ENCODE measurements around the gene ATAD1.

The ATAD1 gene

GRCh38 chr10:87721781-87722180 is 96.2 kb downstream of the ATAD1 start:
- H3K9me3 ChIP-seq (ENCODE audit: control insufficient read depth, insufficient read depth, low read length) = no peaks in the 10 kb centered on the region
- no peaks in the 10 kb centered on the region for H3K4me1 ChIP-seq (ENCODE audit: insufficient read depth, low read length)
- H3K36me3 ChIP-seq (ENCODE audit: insufficient read depth, low read length) = 0 out of 2 replicates have a peak, but pooled peaks cover 2% of the 10 kb centered on the region

GRCh38 chr10:87720665-87721064 is 97.4 kb downstream of the ATAD1 start:
- H3K4me1 ChIP-seq (ENCODE audit: insufficient read depth, low read length) = peaks cover under 1% of the 10 kb centered on the region; the same call in 1 of the 2 replicates
- H3K9ac ChIP-seq (ENCODE audit: low read depth, low read length) = no peak overlapping the region
- no peaks in the 10 kb centered on the region for H3K9me3 ChIP-seq (ENCODE audit: control insufficient read depth, insufficient read depth, low read length)
- H3K36me3 ChIP-seq (ENCODE audit: insufficient read depth, low read length) = 0 out of 2 replicates have a peak, but pooled peaks cover 2% of the 10 kb centered on the region

More at GRCh38 chr10:87721781-87722180, 96.2 kb downstream of the ATAD1 start:
- H3K9ac ChIP-seq (ENCODE audit: low read depth, low read length) = no peak overlapping the region

- H3K36me3 ChIP-seq (ENCODE audit: insufficient read depth, low read length) = no peaks in the 10 kb centered on the region; the same call in 1 of the 2 replicates
- peaks cover 3% of the 10 kb centered on the region; the same call in 1 of the 2 replicates for H3K4me1 ChIP-seq (ENCODE audit: insufficient read depth, low read length)
- H3K9me3 ChIP-seq (ENCODE audit: control insufficient read depth, insufficient read depth, low read length) = no peaks in the 10 kb centered on the region
- H3K9ac ChIP-seq (ENCODE audit: low read depth, low read length) = no peak overlapping the region
Observed at GRCh38 chr10:87716348-87716670, 101.7 kb downstream of the ATAD1 start.

GRCh38 chr10:87715552-87716347 is 102.3 kb downstream of the ATAD1 start:
- H3K4me1 ChIP-seq (ENCODE audit: insufficient read depth, low read length) = peaks cover 3% of the 10 kb centered on the region; the same call in 1 of the 2 replicates
- H3K9ac ChIP-seq (ENCODE audit: low read depth, low read length) = no peak overlapping the region
- H3K36me3 ChIP-seq (ENCODE audit: insufficient read depth, low read length) = no peaks in the 10 kb centered on the region; the same call in 1 of the 2 replicates
- H3K9me3 ChIP-seq (ENCODE audit: control insufficient read depth, insufficient read depth, low read length) = no peaks in the 10 kb centered on the region

GRCh38 chr10:87713707-87714106 is 104.3 kb downstream of the ATAD1 start:
- Histone ChIP-seq H3K36me3 (ENCODE audit: insufficient read depth, low read length) (no peaks in the 10 kb centered on the region; the same call in 1 of the 2 replicates), H3K9ac (ENCODE audit: low read depth, low read length) (no peak overlapping the region), H3K4me1 (ENCODE audit: insufficient read depth, low read length) (peaks cover 3% of the 10 kb centered on the region; the same call in 1 of the 2 replicates), H3K9me3 (ENCODE audit: control insufficient read depth, insufficient read depth, low read length) (no peaks in the 10 kb centered on the region)

GRCh38 chr10:87712913-87713616 is 105.0 kb downstream of the ATAD1 start:
- Histone ChIP-seq H3K36me3 (ENCODE audit: insufficient read depth, low read length) (no peaks in the 10 kb centered on the region; the same call in 1 of the 2 replicates), H3K9ac (ENCODE audit: low read depth, low read length) (no peak overlapping the region), H3K4me1 (ENCODE audit: insufficient read depth, low read length) (peaks cover 3% of the 10 kb centered on the region; the same call in 1 of the 2 replicates), H3K9me3 (ENCODE audit: control insufficient read depth, insufficient read depth, low read length) (no peaks in the 10 kb centered on the region)

GRCh38 chr10:87707254-87707653 is 110.8 kb downstream of the ATAD1 start:
- Histone ChIP-seq H3K36me3 (ENCODE audit: insufficient read depth, low read length) (no peaks in the 10 kb centered on the region), H3K4me1 (ENCODE audit: insufficient read depth, low read length) (no peaks in the 10 kb centered on the region), H3K9ac (ENCODE audit: low read depth, low read length) (no peak overlapping the region), H3K9me3 (ENCODE audit: control insufficient read depth, insufficient read depth, low read length) (no peaks in the 10 kb centered on the region)

GRCh38 chr10:87706731-87707130 is 111.3 kb downstream of the ATAD1 start:
- no peaks in the 10 kb centered on the region for H3K4me1 ChIP-seq (ENCODE audit: insufficient read depth, low read length)
- H3K9ac ChIP-seq (ENCODE audit: low read depth, low read length) = no peak overlapping the region
- H3K9me3 ChIP-seq (ENCODE audit: control insufficient read depth, insufficient read depth, low read length) = no peaks in the 10 kb centered on the region
- no peaks in the 10 kb centered on the region for H3K36me3 ChIP-seq (ENCODE audit: insufficient read depth, low read length)

- Histone ChIP-seq H3K9ac (ENCODE audit: low read depth, low read length) (no peak overlapping the region), H3K4me1 (ENCODE audit: insufficient read depth, low read length) (no peaks in the 10 kb centered on the region), H3K36me3 (ENCODE audit: insufficient read depth, low read length) (no peaks in the 10 kb centered on the region), H3K9me3 (ENCODE audit: control insufficient read depth, insufficient read depth, low read length) (no peaks in the 10 kb centered on the region)
Observed at GRCh38 chr10:87705339-87705738, 112.7 kb downstream of the ATAD1 start.

- Histone ChIP-seq H3K36me3 (ENCODE audit: insufficient read depth, low read length) (no peaks in the 10 kb centered on the region), H3K4me1 (ENCODE audit: insufficient read depth, low read length) (no peaks in the 10 kb centered on the region), H3K9ac (ENCODE audit: low read depth, low read length) (no peak overlapping the region), H3K9me3 (ENCODE audit: control insufficient read depth, insufficient read depth, low read length) (no peaks in the 10 kb centered on the region)
Observed at GRCh38 chr10:87703771-87704170, 114.3 kb downstream of the ATAD1 start.

GRCh38 chr10:87702973-87703294 is 115.1 kb downstream of the ATAD1 start:
- Histone ChIP-seq H3K9ac (ENCODE audit: low read depth, low read length) (no peak overlapping the region), H3K4me1 (ENCODE audit: insufficient read depth, low read length) (no peaks in the 10 kb centered on the region), H3K9me3 (ENCODE audit: control insufficient read depth, insufficient read depth, low read length) (no peaks in the 10 kb centered on the region), H3K36me3 (ENCODE audit: insufficient read depth, low read length) (no peaks in the 10 kb centered on the region)

- no peaks in the 10 kb centered on the region for H3K9me3 ChIP-seq (ENCODE audit: control insufficient read depth, insufficient read depth, low read length)
- H3K9ac ChIP-seq (ENCODE audit: low read depth, low read length) = no peak overlapping the region
- no peaks in the 10 kb centered on the region for H3K4me1 ChIP-seq (ENCODE audit: insufficient read depth, low read length)
- H3K36me3 ChIP-seq (ENCODE audit: insufficient read depth, low read length) = no peaks in the 10 kb centered on the region
Observed at GRCh38 chr10:87702260-87702972, 115.6 kb downstream of the ATAD1 start.
